Liver (tissue), 9 donors: ENCODE measurements around the gene PPP4R1. TPM values are rescaled to one million over a fixed set of nuclear protein-coding genes. Genes with fewer than 3 reads are reported as not detected.

Experiments used
- DNase-seq: peaks from one replicate; pipeline ENCODE4 v3.0.0-alpha.2; 2017; ENCODE audit warnings: low spot score
- H3K27ac ChIP-seq, 2 donors: one replicate each; pipeline ENCODE4 v1.7.0; 2013; ENCODE audit warnings: inconsistent platforms in 2 of 2, low read length in 2 of 2, control low read depth in 1 of 2, low read depth in 1 of 2, mild to moderate bottlenecking in 1 of 2
- H3K27me3 ChIP-seq, 4 donors: one replicate each; pipeline versions ENCODE4 v1.6.1 to v1.7.0; 2013; ENCODE audit warnings: low read length in 3 of 4, inconsistent platforms in 1 of 4, mild to moderate bottlenecking in 1 of 4, moderate library complexity in 1 of 4; ENCODE audit not compliant: control insufficient read depth in 4 of 4, insufficient read depth in 4 of 4
- H3K36me3 ChIP-seq, 4 donors: one replicate each; pipeline versions ENCODE4 v1.6.1 to v1.7.0; 2013; ENCODE audit warnings: low read length in 3 of 4, mild to moderate bottlenecking in 3 of 4, low read depth in 1 of 4, moderate library complexity in 1 of 4; ENCODE audit not compliant: control insufficient read depth in 4 of 4, insufficient read depth in 3 of 4
- H3K4me1 ChIP-seq, 4 donors: one replicate each; pipeline versions ENCODE4 v1.6.1 to v1.7.0; 2013; ENCODE audit warnings: low read length in 3 of 4, mild to moderate bottlenecking in 3 of 4, moderate library complexity in 1 of 4; ENCODE audit not compliant: control insufficient read depth in 4 of 4, insufficient read depth in 4 of 4
- H3K4me3 ChIP-seq, 3 donors: one replicate each; pipeline versions ENCODE4 v1.6.1 to v1.7.0; 2013; ENCODE audit warnings: low read length in 3 of 3, control low read depth in 1 of 3, low read depth in 1 of 3, mild to moderate bottlenecking in 1 of 3
- H3K9ac ChIP-seq, 2 donors: one replicate each; pipeline ENCODE4 v1.7.0; 2013; ENCODE audit warnings: low read length in 2 of 2, mild to moderate bottlenecking in 2 of 2, moderate library complexity in 2 of 2, control low read depth in 1 of 2, low read depth in 1 of 2
- H3K9me3 ChIP-seq, 4 donors: one replicate each; pipeline versions ENCODE4 v1.6.1 to v1.7.0; 2013; ENCODE audit warnings: low read length in 3 of 4; ENCODE audit not compliant: control insufficient read depth in 4 of 4
- CTCF ChIP-seq: fragments of 150-350 bp; IDR thresholded peaks from 2 replicates; pipeline ENCODE4 v1.5.1; 2017; ENCODE audit warnings: improper control_type of control experiment, low read depth, low read length; ENCODE audit not compliant: missing input control
- EGR1 ChIP-seq, 2 donors: IDR thresholded peaks; 2 replicates each; pipeline ENCODE4 v1.6.1; 2016 to 2018; ENCODE audit warnings: antibody characterized with exemption in 2 of 2, low read depth in 2 of 2
- FOXA1 ChIP-seq: IDR thresholded peaks from 2 replicates; pipeline ENCODE4 v1.6.1; 2016; ENCODE audit warnings: antibody characterized with exemption
- FOXA2 ChIP-seq: IDR thresholded peaks from 2 replicates; pipeline ENCODE4 v1.6.1; 2016; ENCODE audit warnings: antibody characterized with exemption
- GABPA ChIP-seq, 2 donors: IDR thresholded peaks in 1 of 2; conservative IDR thresholded peaks in 1 of 2; 2 replicates each; pipeline ENCODE4 v1.6.1; 2016; ENCODE audit warnings: antibody characterized with exemption in 2 of 2, mild to moderate bottlenecking in 1 of 2, moderate library complexity in 1 of 2
- HNF4A ChIP-seq, 2 donors: conservative IDR thresholded peaks; 2 replicates each; pipeline ENCODE4 v1.6.1; 2016; ENCODE audit warnings: antibody characterized with exemption in 2 of 2, mild to moderate bottlenecking in 2 of 2
- HNF4G ChIP-seq: IDR thresholded peaks from 2 replicates; pipeline ENCODE4 v1.6.1; 2016; ENCODE audit warnings: antibody characterized with exemption
- JUND ChIP-seq, 2 donors: IDR thresholded peaks; 2 replicates each; pipeline ENCODE4 v1.6.1; 2016; ENCODE audit warnings: antibody characterized with exemption in 2 of 2
- MAX ChIP-seq: IDR thresholded peaks from 2 replicates; pipeline ENCODE4 v1.6.1; 2016; ENCODE audit warnings: antibody characterized with exemption
- NR2F2 ChIP-seq: IDR thresholded peaks from 2 replicates; pipeline ENCODE4 v1.6.1; 2016; ENCODE audit warnings: antibody characterized with exemption
- RAD21 ChIP-seq, 2 donors: IDR thresholded peaks; 2 replicates each; pipeline ENCODE4 v1.6.1; 2016; ENCODE audit warnings: antibody characterized with exemption in 2 of 2, mild to moderate bottlenecking in 2 of 2
- RXRA ChIP-seq, 2 donors: IDR thresholded peaks; 2 replicates each; pipeline ENCODE4 v1.6.1; 2017 to 2018; ENCODE audit warnings: antibody characterized with exemption in 2 of 2, mild to moderate bottlenecking in 1 of 2
- SP1 ChIP-seq: IDR thresholded peaks from 2 replicates; pipeline ENCODE4 v1.6.1; 2018; ENCODE audit warnings: antibody characterized with exemption, mild to moderate bottlenecking
- TAF1 ChIP-seq: conservative IDR thresholded peaks from 2 replicates; pipeline ENCODE4 v1.6.1; 2016; ENCODE audit warnings: antibody characterized with exemption, mild to moderate bottlenecking
- YY1 ChIP-seq: IDR thresholded peaks from 2 replicates; pipeline ENCODE4 v1.6.1; 2016; ENCODE audit warnings: antibody characterized with exemption, mild to moderate bottlenecking
- WGBS: extraction: QIAGEN DNeasy Blood & Tissue Kit; methylation state at CpG from one replicate; pipeline ENCODE4 v1.1.7; 2013; 5-methylcytosine and 5-hydroxymethylcytosine counted together
- polyA plus RNA-seq, 2 donors: library from polyadenylated mRNA; stranded (reverse) in 1 of 2; unstranded in 1 of 2; fragments of 200-250 nt in 1 of 2; fragments of >200 nt in 1 of 2; fragmentation: Nextera tagmentation in 1 of 2; extraction: Ambion mirVana in 1 of 2; gene quantifications; one replicate each; pipeline versions ENCODE4 v1.2.1 to v1.2.3, GENCODE V29; 2013 to 2015
- total RNA-seq, 2 donors: library from RNA; depleted of rRNA; stranded (reverse); fragments of >200 nt; gene quantifications; one replicate each; pipeline ENCODE4 v1.2.3, GENCODE V29; 2014
- TF ChIP-seq, protein P1 (sequence below): IDR thresholded peaks from 2 replicates; pipeline ENCODE4 v1.6.1; 2016; ENCODE audit warnings: antibody characterized with exemption
- TF ChIP-seq, protein P2 (sequence below): IDR thresholded peaks from 2 replicates; pipeline ENCODE4 v1.6.1; 2016; ENCODE audit warnings: antibody characterized with exemption, mild to moderate bottlenecking
- TF ChIP-seq, protein P3 (sequence below): IDR thresholded peaks from 2 replicates; pipeline ENCODE4 v1.6.1; 2016; ENCODE audit warnings: antibody characterized with exemption
- donor health status: healthy.
- donor health status: healthy.
- donor health status: healthy.
- donor health status: healthy.
- donor health status: healthy.

PPP4R1 gene
- total RNA-seq, result 10 to 100 TPM; 30.1 to 50.8 TPM
- polyA plus RNA-seq, result 10 to 100 TPM; 11.7 to 15.5 TPM

GRCh38 chr18:9614401-9615279 lies at the start of gene PPP4R1:
PPP4R1 (minus strand) TSS chr18:9614559; CDS start chr18:9614484, 75 bp downstream.
- WGBS, result under 1% methylated on average over 127 of the region's 127 CpGs
- TF ChIP-seq EGR1 (IDR thresholded peaks at IDR 0.05; ENCODE audit: low read depth in 2 of 2), result no peak
- TF ChIP-seq RAD21 (IDR thresholded peaks at IDR 0.05), result no peak
- TF ChIP-seq HNF4G, result no peak
- no peak for TF ChIP-seq GABPA (IDR thresholded peaks at IDR 0.05 in 1 of 2, conservative IDR thresholded peaks at IDR 0.05 in 1 of 2)
- no peak for TF ChIP-seq NR2F2
- TF ChIP-seq FOXA1, result no peak
- no peak for TF ChIP-seq JUND (IDR thresholded peaks at IDR 0.05)
- no peak for TF ChIP-seq MAX
- no peak for TF ChIP-seq RXRA (IDR thresholded peaks at IDR 0.05)
- TF ChIP-seq CTCF, result no peak
- TF ChIP-seq, protein P1, sequence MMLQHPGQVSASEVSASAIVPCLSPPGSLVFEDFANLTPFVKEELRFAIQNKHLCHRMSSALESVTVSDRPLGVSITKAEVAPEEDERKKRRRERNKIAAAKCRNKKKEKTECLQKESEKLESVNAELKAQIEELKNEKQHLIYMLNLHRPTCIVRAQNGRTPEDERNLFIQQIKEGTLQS, result no peak
- TF ChIP-seq, protein P2, sequence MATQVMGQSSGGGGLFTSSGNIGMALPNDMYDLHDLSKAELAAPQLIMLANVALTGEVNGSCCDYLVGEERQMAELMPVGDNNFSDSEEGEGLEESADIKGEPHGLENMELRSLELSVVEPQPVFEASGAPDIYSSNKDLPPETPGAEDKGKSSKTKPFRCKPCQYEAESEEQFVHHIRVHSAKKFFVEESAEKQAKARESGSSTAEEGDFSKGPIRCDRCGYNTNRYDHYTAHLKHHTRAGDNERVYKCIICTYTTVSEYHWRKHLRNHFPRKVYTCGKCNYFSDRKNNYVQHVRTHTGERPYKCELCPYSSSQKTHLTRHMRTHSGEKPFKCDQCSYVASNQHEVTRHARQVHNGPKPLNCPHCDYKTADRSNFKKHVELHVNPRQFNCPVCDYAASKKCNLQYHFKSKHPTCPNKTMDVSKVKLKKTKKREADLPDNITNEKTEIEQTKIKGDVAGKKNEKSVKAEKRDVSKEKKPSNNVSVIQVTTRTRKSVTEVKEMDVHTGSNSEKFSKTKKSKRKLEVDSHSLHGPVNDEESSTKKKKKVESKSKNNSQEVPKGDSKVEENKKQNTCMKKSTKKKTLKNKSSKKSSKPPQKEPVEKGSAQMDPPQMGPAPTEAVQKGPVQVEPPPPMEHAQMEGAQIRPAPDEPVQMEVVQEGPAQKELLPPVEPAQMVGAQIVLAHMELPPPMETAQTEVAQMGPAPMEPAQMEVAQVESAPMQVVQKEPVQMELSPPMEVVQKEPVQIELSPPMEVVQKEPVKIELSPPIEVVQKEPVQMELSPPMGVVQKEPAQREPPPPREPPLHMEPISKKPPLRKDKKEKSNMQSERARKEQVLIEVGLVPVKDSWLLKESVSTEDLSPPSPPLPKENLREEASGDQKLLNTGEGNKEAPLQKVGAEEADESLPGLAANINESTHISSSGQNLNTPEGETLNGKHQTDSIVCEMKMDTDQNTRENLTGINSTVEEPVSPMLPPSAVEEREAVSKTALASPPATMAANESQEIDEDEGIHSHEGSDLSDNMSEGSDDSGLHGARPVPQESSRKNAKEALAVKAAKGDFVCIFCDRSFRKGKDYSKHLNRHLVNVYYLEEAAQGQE, result no peak
- no peak for TF ChIP-seq SP1
- TF ChIP-seq YY1, result no peak
- no peak for TF ChIP-seq HNF4A (conservative IDR thresholded peaks at IDR 0.05)
- TF ChIP-seq, protein P3, sequence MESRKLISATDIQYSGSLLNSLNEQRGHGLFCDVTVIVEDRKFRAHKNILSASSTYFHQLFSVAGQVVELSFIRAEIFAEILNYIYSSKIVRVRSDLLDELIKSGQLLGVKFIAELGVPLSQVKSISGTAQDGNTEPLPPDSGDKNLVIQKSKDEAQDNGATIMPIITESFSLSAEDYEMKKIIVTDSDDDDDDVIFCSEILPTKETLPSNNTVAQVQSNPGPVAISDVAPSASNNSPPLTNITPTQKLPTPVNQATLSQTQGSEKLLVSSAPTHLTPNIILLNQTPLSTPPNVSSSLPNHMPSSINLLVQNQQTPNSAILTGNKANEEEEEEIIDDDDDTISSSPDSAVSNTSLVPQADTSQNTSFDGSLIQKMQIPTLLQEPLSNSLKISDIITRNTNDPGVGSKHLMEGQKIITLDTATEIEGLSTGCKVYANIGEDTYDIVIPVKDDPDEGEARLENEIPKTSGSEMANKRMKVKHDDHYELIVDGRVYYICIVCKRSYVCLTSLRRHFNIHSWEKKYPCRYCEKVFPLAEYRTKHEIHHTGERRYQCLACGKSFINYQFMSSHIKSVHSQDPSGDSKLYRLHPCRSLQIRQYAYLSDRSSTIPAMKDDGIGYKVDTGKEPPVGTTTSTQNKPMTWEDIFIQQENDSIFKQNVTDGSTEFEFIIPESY, result no peak
- TF ChIP-seq TAF1, result no peak
- TF ChIP-seq FOXA2, result no peak
- peak; percentile 72 for DNase-seq
- Histone ChIP-seq H3K4me3 (peak within 1 kb of the TSS; percentile 83 to 99 (median 91)), H3K9ac (peak within 1 kb of the TSS; percentile 68 to 75), H3K27me3 (no peaks in the 10 kb centered on the region), H3K27ac (peak within 1 kb of the TSS; percentile 91 to 92), H3K9me3 (no peaks in the 10 kb centered on the region), H3K4me1 (peaks cover 4 to 26% (median 12%) of the 10 kb centered on the region in 4 donors), H3K36me3 (no peaks in the 10 kb centered on the region)
